Islet of Langerhans (tissue), 1 donor: ENCODE results near the gene BCKDHA.
A peak's percentile ranks its signal among the peaks of the same experiment; 100 is the strongest.
"Not testable (repeated sequence)": the region's sequence is repeated elsewhere in the genome, so short reads cannot be mapped to it uniquely, and the experiment has no call there.

Experiments
- FAIRE-seq: peaks from one replicate; lab custom pipeline; 2011; peaks lifted over from hg19 to GRCh38; lab: Jason Lieb, UNC

BCKDHA gene

GRCh38 chr19:41407271-41407670 is 9.7 kb downstream of the BCKDHA start:
- no peak for FAIRE-seq

- no peak for FAIRE-seq
Observed at GRCh38 chr19:41408256-41408655, 10.6 kb downstream of the BCKDHA start.

GRCh38 chr19:41408846-41409245 is 11.2 kb downstream of the BCKDHA start:
- FAIRE-seq, result not testable (repeated sequence)

- FAIRE-seq, result peak; percentile 98
Observed at GRCh38 chr19:41409288-41409687, 11.7 kb downstream of the BCKDHA start.

- FAIRE-seq, result no peak
Observed at GRCh38 chr19:41410336-41411054, 12.9 kb downstream of the BCKDHA start.

GRCh38 chr19:41411100-41411967 is 13.7 kb downstream of the BCKDHA start:
- FAIRE-seq, result no peak

GRCh38 chr19:41411968-41412265 is 14.3 kb downstream of the BCKDHA start:
- FAIRE-seq, result no peak

GRCh38 chr19:41412953-41413352 is 15.3 kb downstream of the BCKDHA start:
- FAIRE-seq, result no peak

- no peak for FAIRE-seq
Observed at GRCh38 chr19:41413947-41414346, 16.3 kb downstream of the BCKDHA start.

GRCh38 chr19:41414461-41414860 is 16.8 kb downstream of the BCKDHA start:
- FAIRE-seq, result no peak

- FAIRE-seq, result peak; percentile 92
Observed at GRCh38 chr19:41415154-41415571, 17.5 kb downstream of the BCKDHA start.

- no peak for FAIRE-seq
Observed at GRCh38 chr19:41416194-41416674, 18.6 kb downstream of the BCKDHA start.

GRCh38 chr19:41420101-41420880 is 22.7 kb downstream of the BCKDHA start:
- FAIRE-seq, result no peak

- no peak for FAIRE-seq
Observed at GRCh38 chr19:41421314-41421713, 23.7 kb downstream of the BCKDHA start.

- no peak for FAIRE-seq
Observed at GRCh38 chr19:41421973-41422372, 24.4 kb downstream of the BCKDHA start.

- FAIRE-seq, result no peak
Observed at GRCh38 chr19:41422456-41422855, 24.8 kb downstream of the BCKDHA start.

- FAIRE-seq, result no peak
Observed at GRCh38 chr19:41422955-41423354, 25.3 kb downstream of the BCKDHA start.

GRCh38 chr19:41424335-41425173 is 26.9 kb downstream of the BCKDHA start:
- FAIRE-seq, result no peak

GRCh38 chr19:41425174-41426115 is 27.8 kb downstream of the BCKDHA start:
- FAIRE-seq, result no peak

- no peak for FAIRE-seq
Observed at GRCh38 chr19:41426116-41426841, 28.7 kb downstream of the BCKDHA start.
